H1 (cell line): ENCODE results near the gene SCRN3.

Experiments
- ASH2L ChIP-seq: fragments of 200-600, 300-600 bp; sonication (generic); IDR thresholded peaks from one replicate; pipeline ENCODE4 v1.7.1; 2017; ENCODE audit warnings: low read length
- ATF3 ChIP-seq: IDR thresholded peaks from 2 replicates; pipeline ENCODE4 v1.6.1; 2011; ENCODE audit warnings: low read depth, mild to moderate bottlenecking, low read length; ENCODE audit not compliant: insufficient read depth
- CEBPB ChIP-seq: IDR thresholded peaks from 2 replicates; pipeline ENCODE4 v1.6.1; 2012; ENCODE audit warnings: low read depth, low read length
- CTCF ChIP-seq, 3 experiments: IDR thresholded peaks; 1 replicate in 2 of 3; 2 replicates in 1 of 3; pipeline versions ENCODE4 v1.5.1 to v1.6.1; 2011; ENCODE audit warnings: low read length in 3 of 3, mild to moderate bottlenecking in 3 of 3, inconsistent platforms in 2 of 3, low read depth in 1 of 3, moderate library complexity in 1 of 3; ENCODE audit not compliant: insufficient read depth in 1 of 3; ENCODE audit errors: control extremely low read depth in 1 of 3
- EGR1 ChIP-seq: IDR thresholded peaks from 2 replicates; pipeline ENCODE4 v1.6.1; 2011; ENCODE audit warnings: low read depth, low read length, borderline replicate concordance
- EZH2 ChIP-seq: fragments of 200-600 bp; sonication (generic); IDR thresholded peaks from 2 replicates; pipeline ENCODE4 v1.7.1; 2012; ENCODE audit warnings: low read depth, mild to moderate bottlenecking, moderate library complexity, low read length, inconsistent platforms; ENCODE audit not compliant: severe bottlenecking
- POLR2A ChIP-seq, 2 experiments: IDR thresholded peaks; 1 replicate in 1 of 2; 2 replicates in 1 of 2; pipeline ENCODE4 v1.6.1; 2011; ENCODE audit warnings: low read depth in 2 of 2, low read length in 2 of 2, mild to moderate bottlenecking in 2 of 2; ENCODE audit errors: control extremely low read depth in 1 of 2
- POLR2AphosphoS5 ChIP-seq: IDR thresholded peaks from 2 replicates; pipeline ENCODE4 v1.6.1; 2011; ENCODE audit warnings: low read depth, low read length
- POU5F1 ChIP-seq: IDR thresholded peaks from 2 replicates; pipeline ENCODE4 v1.6.1; 2011; ENCODE audit warnings: low read depth, mild to moderate bottlenecking, low read length, moderate library complexity
- RAD21 ChIP-seq, 2 experiments: IDR thresholded peaks in 1 of 2; conservative IDR thresholded peaks in 1 of 2; 2 replicates each; pipeline ENCODE4 v1.6.1; 2011; ENCODE audit warnings: low read depth in 2 of 2, low read length in 2 of 2, improper control_type of control experiment in 1 of 2, inconsistent platforms in 1 of 2, mild to moderate bottlenecking in 1 of 2, moderate library complexity in 1 of 2
- SIN3A ChIP-seq, 2 experiments: IDR thresholded peaks in 1 of 2; conservative IDR thresholded peaks in 1 of 2; 2 replicates each; pipeline ENCODE4 v1.6.1; 2011 to 2012; ENCODE audit warnings: low read length in 2 of 2, improper control_type of control experiment in 1 of 2, low read depth in 1 of 2, mild to moderate bottlenecking in 1 of 2
- SRF ChIP-seq: IDR thresholded peaks from 2 replicates; pipeline ENCODE4 v1.6.1; 2011; ENCODE audit warnings: mild to moderate bottlenecking, low read depth, low read length, moderate library complexity
- SUZ12 ChIP-seq: fragments of 200-600 bp; sonication (generic); IDR thresholded peaks from 2 replicates; pipeline ENCODE4 v1.6.1; 2012; ENCODE audit warnings: mild to moderate bottlenecking, inconsistent platforms, low read length, moderate library complexity, mixed read lengths
- TAF1 ChIP-seq: IDR thresholded peaks from 2 replicates; pipeline ENCODE4 v1.6.1; 2011; ENCODE audit warnings: mild to moderate bottlenecking, low read depth, low read length

- no peak for TF ChIP-seq POLR2AphosphoS5
- TF ChIP-seq EZH2: no peak
- TF ChIP-seq CTCF (IDR thresholded peaks at IDR 0.05; ENCODE audit: control extremely low read depth in 1 of 3, insufficient read depth in 1 of 3, low read depth in 1 of 3, low read length in 3 of 3): no peak
- TF ChIP-seq POU5F1: no peak
- no peak for TF ChIP-seq TAF1
- TF ChIP-seq SIN3A (conservative IDR thresholded peaks at IDR 0.05 in 1 of 2, IDR thresholded peaks at IDR 0.05 in 1 of 2; ENCODE audit: low read depth in 1 of 2, low read length in 2 of 2): no peak
- no peak for TF ChIP-seq ATF3
- no peak for TF ChIP-seq RAD21 (IDR thresholded peaks at IDR 0.05 in 1 of 2, conservative IDR thresholded peaks at IDR 0.05 in 1 of 2; ENCODE audit: low read depth in 2 of 2, low read length in 2 of 2)
- no peak for TF ChIP-seq CEBPB
- no peak for TF ChIP-seq EGR1
- no peak for TF ChIP-seq POLR2A (IDR thresholded peaks at IDR 0.05; ENCODE audit: control extremely low read depth in 1 of 2, low read depth in 2 of 2, low read length in 2 of 2)
- TF ChIP-seq SUZ12: no peak
- TF ChIP-seq ASH2L: no peak
- TF ChIP-seq SRF: no peak
Measured at GRCh38 chr2:174444761-174445160, 49.2 kb downstream of the SCRN3 start.
